Large intestine (tissue), 3 donors: ENCODE measurements around the gene TUSC2. TPM values are rescaled to one million over a fixed set of nuclear protein-coding genes. Genes with fewer than 3 reads are reported as not detected.
A peak's percentile ranks its signal among the peaks of the same experiment; 100 is the strongest.

Source experiments
- DNase-seq, 2 donors: peaks; one replicate each; pipeline versions ENCODE4 v3.0.0 to v3.0.0-alpha.2; 2013
- H3K27ac ChIP-seq: one replicate; pipeline ENCODE4 v1.5.1; 2013; ENCODE audit warnings: low read length
- H3K27me3 ChIP-seq: 2 replicates; pipeline ENCODE4 v1.6.1; 2013; ENCODE audit warnings: low read length; ENCODE audit not compliant: control insufficient read depth, insufficient read depth
- H3K36me3 ChIP-seq: 2 replicates; pipeline ENCODE4 v1.6.1; 2013; ENCODE audit warnings: low read length; ENCODE audit not compliant: control insufficient read depth, insufficient read depth
- H3K4me1 ChIP-seq: one replicate; pipeline ENCODE4 v1.6.1; 2013; ENCODE audit warnings: low read length; ENCODE audit not compliant: control insufficient read depth, insufficient read depth
- H3K4me3 ChIP-seq: one replicate; pipeline ENCODE4 v1.5.1; 2013; ENCODE audit warnings: low read length
- H3K9me3 ChIP-seq: one replicate; pipeline ENCODE4 v1.6.1; 2013; ENCODE audit warnings: mild to moderate bottlenecking, low read depth, low read length, moderate library complexity; ENCODE audit not compliant: control insufficient read depth
- WGBS: methylation state at CpG from one replicate; pipeline ENCODE4 v1.1.5; 2013; ENCODE audit warnings: low lambda C conversion rate; ENCODE audit not compliant: insufficient coverage; 5-methylcytosine and 5-hydroxymethylcytosine counted together
- polyA plus RNA-seq: library from polyadenylated mRNA; unstranded; fragments of 120-200 nt; gene quantifications from one replicate; pipeline ENCODE4 v1.2.1, GENCODE V29; 2013

Gene TUSC2
- polyA plus RNA-seq, 1 donor: 28.0 TPM

DNA sequence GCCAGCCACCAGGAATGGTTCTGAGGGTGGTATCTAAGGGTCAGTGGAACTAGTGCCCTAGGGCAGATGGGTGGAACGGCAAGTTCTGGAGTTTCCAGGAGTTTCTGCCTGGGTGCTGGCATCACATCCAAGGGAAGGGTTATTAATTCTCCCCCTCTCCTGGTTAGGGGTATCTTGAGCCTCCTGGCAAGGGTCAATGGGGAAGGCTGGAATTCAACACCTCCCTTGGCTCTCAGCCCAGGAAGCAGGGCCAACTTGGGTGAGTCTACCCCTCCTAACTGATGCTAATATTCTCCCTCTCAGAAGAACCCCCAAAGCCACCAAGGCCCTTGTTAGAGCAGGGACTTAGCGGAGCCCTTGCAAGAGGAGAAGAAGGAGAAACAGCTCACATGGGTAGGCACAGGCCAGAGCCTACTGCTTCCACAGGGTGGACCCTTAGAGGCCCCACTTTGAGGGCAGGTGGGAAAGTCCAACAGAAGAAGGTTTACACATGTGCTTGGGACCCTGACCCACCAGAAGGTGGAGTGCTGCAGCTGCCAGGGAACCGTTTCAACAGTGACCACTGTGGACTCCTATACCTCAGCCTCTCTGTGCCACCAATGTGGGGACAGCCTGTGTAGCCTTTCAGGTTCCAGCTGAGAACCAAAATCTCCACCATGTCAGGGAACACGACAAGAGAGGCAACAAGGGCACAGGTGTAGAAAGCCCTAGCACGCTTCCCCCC lies 28.0 kb upstream of the TUSC2 start:
- Histone ChIP-seq H3K9me3 (peaks cover 6% of the 10 kb centered on the region), H3K36me3 (peaks cover 50% of the 10 kb centered on the region), H3K27ac (peak overlapping the region; percentile 13), H3K27me3 (no peaks in the 10 kb centered on the region), H3K4me1 (peaks cover 40% of the 10 kb centered on the region), H3K4me3 (peak overlapping the region; percentile 96)
- WGBS: no CpG with 5 or more reads among the region's 5 CpGs
- no peak for DNase-seq

GRCh38 chr3:50354850-50355249 lies 26.8 kb upstream of the TUSC2 start:
- Histone ChIP-seq H3K4me1 (peaks cover 46% of the 10 kb centered on the region), H3K36me3 (peaks cover 50% of the 10 kb centered on the region), H3K9me3 (peaks cover 6% of the 10 kb centered on the region), H3K4me3 (no peak overlapping the region), H3K27me3 (no peaks in the 10 kb centered on the region), H3K27ac (no peak overlapping the region)
- WGBS: no CpG with 5 or more reads among the region's 7 CpGs
- no peak for DNase-seq

DNA sequence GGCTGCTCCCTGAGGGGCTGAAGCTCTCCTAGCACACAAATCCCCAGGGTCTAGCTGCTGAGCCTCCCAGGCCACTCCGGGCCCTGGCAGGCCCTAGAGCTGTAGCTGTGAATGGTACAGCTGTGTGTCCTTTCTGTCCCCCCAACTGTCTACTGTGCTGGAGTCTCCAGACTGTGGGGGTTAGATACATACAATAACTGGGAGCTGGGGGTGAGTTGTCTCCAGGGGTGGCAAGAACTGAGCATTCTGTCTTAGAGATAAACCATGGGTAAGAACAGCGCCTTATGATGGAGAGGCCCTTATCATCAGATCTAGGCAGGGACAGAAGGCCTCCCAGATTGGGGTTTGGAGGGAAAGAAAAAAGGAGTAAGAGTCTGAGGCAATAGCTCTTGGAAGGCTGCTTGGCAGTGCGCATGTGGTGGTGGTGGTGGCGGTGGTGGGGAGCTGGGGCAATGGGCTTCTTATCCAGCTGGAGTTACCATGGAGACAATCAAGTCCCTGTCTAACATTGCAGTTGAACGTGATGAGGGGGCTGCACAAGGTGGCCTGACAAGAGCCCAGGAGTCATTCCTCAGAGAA lies 26.3 kb upstream of the TUSC2 start:
- Histone ChIP-seq H3K4me1 (peaks cover 52% of the 10 kb centered on the region), H3K4me3 (no peak overlapping the region), H3K9me3 (peaks cover 6% of the 10 kb centered on the region), H3K36me3 (peaks cover 50% of the 10 kb centered on the region), H3K27ac (no peak overlapping the region), H3K27me3 (no peaks in the 10 kb centered on the region)
- no CpG with 5 or more reads among the region's 5 CpGs for WGBS
- DNase-seq: no peak

GRCh38 chr3:50353245-50354004 lies 25.4 kb upstream of the TUSC2 start:
- Histone ChIP-seq H3K4me1 (peaks cover 53% of the 10 kb centered on the region), H3K9me3 (peaks cover 2% of the 10 kb centered on the region), H3K4me3 (no peak overlapping the region), H3K36me3 (peaks cover 58% of the 10 kb centered on the region), H3K27me3 (no peaks in the 10 kb centered on the region), H3K27ac (no peak overlapping the region)
- WGBS: no CpG with 5 or more reads among the region's 12 CpGs
- no peak for DNase-seq

- Histone ChIP-seq H3K9me3 (no peaks in the 10 kb centered on the region), H3K4me1 (peaks cover 48% of the 10 kb centered on the region), H3K4me3 (no peak overlapping the region), H3K36me3 (peaks cover 65% of the 10 kb centered on the region), H3K27me3 (no peaks in the 10 kb centered on the region), H3K27ac (no peak overlapping the region)
- no peak for DNase-seq
- no CpG with 5 or more reads among the region's 2 CpGs for WGBS
These were observed 24.8 kb upstream of the TUSC2 start for GRCh38 chr3:50352781-50353180.

DNA sequence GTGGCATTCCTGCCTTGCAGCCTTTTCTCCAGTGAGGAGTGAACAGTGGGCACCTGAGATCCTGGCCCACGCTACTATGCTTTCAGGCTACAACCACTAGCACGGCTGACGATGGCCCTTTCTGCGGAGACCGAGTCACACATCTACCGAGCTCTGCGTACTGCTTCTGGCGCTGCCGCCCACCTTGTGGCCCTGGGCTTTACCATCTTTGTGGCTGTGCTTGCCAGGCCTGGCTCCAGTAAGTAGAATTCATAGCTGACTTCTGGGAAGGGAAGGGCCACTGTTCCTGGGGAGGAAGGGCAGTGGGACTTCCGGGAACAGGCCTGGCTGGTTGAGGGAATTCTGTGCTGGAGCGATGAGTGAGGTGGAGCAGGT lies 23.3 kb upstream of the TUSC2 start:
- WGBS: no CpG with 5 or more reads among the region's 11 CpGs
- peaks cover 61% of the 10 kb centered on the region for H3K36me3 ChIP-seq
- H3K27me3 ChIP-seq: no peaks in the 10 kb centered on the region
- H3K4me3 ChIP-seq: peak overlapping the region; percentile 82
- peaks cover 33% of the 10 kb centered on the region for H3K4me1 ChIP-seq
- DNase-seq: no peak
- H3K9me3 ChIP-seq: no peaks in the 10 kb centered on the region
- H3K27ac ChIP-seq: no peak overlapping the region

GRCh38 chr3:50350527-50351322 lies 22.7 kb upstream of the TUSC2 start, which contains the start of the genes CYB561D2 and NPRL2:
Gene CYB561D2 (plus strand): TSS chr3:50350862. CDS start chr3:50351434, 572 bp downstream.
Gene NPRL2 (minus strand): TSS chr3:50350775. CDS start chr3:50350652, 123 bp downstream.
- Histone ChIP-seq H3K4me1 (peaks cover 30% of the 10 kb centered on the region), H3K27ac (peak within 1 kb of the TSS; percentile 84), H3K9me3 (no peaks in the 10 kb centered on the region), H3K4me3 (peak within 1 kb of the TSS; percentile 82), H3K36me3 (peaks cover 55% of the 10 kb centered on the region), H3K27me3 (no peaks in the 10 kb centered on the region)
- WGBS: no CpG with 5 or more reads among the region's 64 CpGs
- DNase-seq: peak; percentile 95 to 98

DNA sequence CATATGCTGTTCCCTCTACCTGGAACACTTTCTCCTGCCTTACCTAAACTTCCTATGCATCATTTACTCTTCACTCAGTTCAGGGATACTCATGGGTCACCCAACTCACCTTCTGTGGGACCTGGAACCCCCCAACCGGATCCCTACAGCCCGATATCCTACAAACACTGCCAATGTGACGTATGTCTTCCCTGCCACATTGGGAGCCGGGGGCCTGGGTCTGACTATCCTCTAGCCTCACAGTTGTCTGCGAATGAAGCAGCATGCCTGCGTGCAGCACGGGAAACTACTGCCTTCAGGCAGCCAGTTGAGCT lies 22.1 kb upstream of the TUSC2 start:
- peaks cover 50% of the 10 kb centered on the region for H3K36me3 ChIP-seq
- H3K9me3 ChIP-seq: no peaks in the 10 kb centered on the region
- no CpG with 5 or more reads among the region's 7 CpGs for WGBS
- peaks cover 31% of the 10 kb centered on the region for H3K4me1 ChIP-seq
- peak overlapping the region; percentile 34 for H3K27ac ChIP-seq
- DNase-seq: no peak
- H3K27me3 ChIP-seq: no peaks in the 10 kb centered on the region
- peak overlapping the region; percentile 82 for H3K4me3 ChIP-seq

- Histone ChIP-seq H3K27ac (no peak overlapping the region), H3K4me3 (no peak overlapping the region), H3K9me3 (no peaks in the 10 kb centered on the region), H3K4me1 (peaks cover 33% of the 10 kb centered on the region), H3K36me3 (peaks cover 26% of the 10 kb centered on the region), H3K27me3 (no peaks in the 10 kb centered on the region)
- no CpG with 5 or more reads among the region's 14 CpGs for WGBS
- peak; percentile 59 to 64 for DNase-seq
These were observed 19.3 kb upstream of the TUSC2 start for GRCh38 chr3:50347187-50347813.
